ENCODE data around the gene OTUB2.

- TF ChIP-seq SIN3A (IDR thresholded peaks at IDR 0.05; ENCODE audit: borderline replicate concordance, insufficient read depth, low read depth, low read length) (no peak), POLR2AphosphoS5 (IDR thresholded peaks at IDR 0.05; ENCODE audit: low read depth, low read length) (no peak), CTCF (IDR thresholded peaks at IDR 0.05) (no peak), REST (IDR thresholded peaks at IDR 0.05; ENCODE audit: insufficient read depth in 1 of 2, low read depth in 2 of 2, low read length in 1 of 2) (no peak)
These were observed 1.7 kb downstream of the OTUB2 start for GRCh38 chr14:94027566-94028449.
